AG04449 (cell line): ENCODE results near the gene ZSCAN4.

Experiments
- CTCF ChIA-PET: fragments of 350-600 bp; formaldehyde crosslinking; extraction: SDS; loops from one replicate; lab custom pipeline; 2021; ENCODE audit warnings: antibody characterized with exemption; lab: Yijun Ruan, JAX
- POLR2A ChIA-PET: fragments of 400-600, 350-600 bp; formaldehyde crosslinking; extraction: SDS; loops from one replicate; lab custom pipeline; 2020; ENCODE audit warnings: antibody characterized with exemption, inconsistent platforms; lab: Yijun Ruan, JAX
- DNase-seq: peaks from one replicate; pipeline ENCODE4 v3.0.0-alpha.2; 2010; ENCODE audit warnings: low read depth, low spot score
- H3K4me3 ChIP-seq: 2 replicates; pipeline ENCODE4 v1.5.1; 2011; ENCODE audit warnings: low read depth, mild to moderate bottlenecking, control low read depth, low read length
- CTCF ChIP-seq: IDR thresholded peaks from one replicate; pipeline ENCODE4 v1.5.1; 2011; ENCODE audit warnings: mild to moderate bottlenecking, moderate library complexity, low read length, control low read depth, inconsistent platforms; ENCODE audit not compliant: insufficient read depth; ENCODE audit errors: missing control alignments

The ZSCAN4 gene

GRCh38 chr19:57637379-57637778 lies 31.4 kb upstream of the ZSCAN4 start:
- H3K4me3 ChIP-seq: no peak overlapping the region
- ChIA-PET POLR2A (no interaction called here), CTCF (no interaction called here)
- no peak for DNase-seq
- TF ChIP-seq CTCF: no peak

DNA sequence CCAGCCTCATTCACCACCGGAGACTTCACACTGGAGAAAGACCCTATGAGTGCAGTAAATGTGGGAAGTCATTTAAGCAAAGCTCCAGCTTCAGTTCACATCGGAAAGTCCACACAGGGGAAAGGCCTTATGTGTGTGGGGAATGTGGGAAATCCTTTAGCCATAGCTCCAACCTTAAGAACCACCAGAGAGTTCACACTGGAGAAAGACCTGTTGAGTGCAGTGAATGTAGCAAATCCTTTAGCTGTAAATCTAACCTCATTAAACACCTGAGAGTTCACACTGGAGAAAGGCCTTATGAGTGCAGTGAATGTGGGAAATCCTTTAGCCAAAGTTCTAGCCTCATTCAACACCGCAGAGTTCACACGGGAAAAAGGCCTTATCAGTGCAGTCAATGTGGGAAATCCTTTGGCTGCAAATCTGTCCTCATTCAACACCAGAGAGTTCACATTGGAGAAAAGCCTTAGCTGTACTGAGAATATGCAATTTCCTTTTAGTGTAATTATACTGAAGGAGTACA lies 27.0 kb upstream of the ZSCAN4 start:
- ChIA-PET CTCF (no interaction called here), POLR2A (no interaction called here)
- no peak for DNase-seq
- H3K4me3 ChIP-seq: no peak overlapping the region
- no peak for TF ChIP-seq CTCF

DNA sequence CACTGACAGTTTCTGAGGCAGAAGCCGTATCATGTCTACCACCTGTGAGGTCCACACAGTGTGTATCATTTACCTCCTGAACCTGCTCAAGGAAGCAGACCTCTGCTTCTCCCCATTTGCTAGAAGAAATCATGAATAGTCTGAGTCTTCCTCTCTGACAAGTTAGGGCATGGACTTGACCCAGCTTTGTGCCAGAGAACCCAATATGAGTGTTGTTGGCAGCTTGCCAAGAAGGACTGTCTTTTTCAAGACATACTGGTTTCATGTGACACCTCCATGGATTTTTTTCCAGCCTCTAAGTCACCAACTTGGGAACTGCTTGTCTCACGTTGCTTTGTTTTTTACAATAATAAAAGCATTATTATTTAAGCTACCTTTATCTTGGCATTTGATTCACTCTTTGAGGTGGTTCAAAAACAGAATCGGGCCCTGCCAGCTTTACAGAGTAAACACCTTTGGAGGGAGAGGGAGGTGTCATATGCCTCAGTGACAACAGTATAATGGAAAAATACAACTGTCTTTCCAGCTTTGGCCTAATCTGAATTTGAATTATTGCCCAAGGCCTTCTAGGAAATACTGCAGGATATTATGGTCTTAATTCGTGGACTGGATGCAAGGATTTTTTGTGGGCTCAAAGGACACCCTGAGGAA lies 26.2 kb upstream of the ZSCAN4 start:
- TF ChIP-seq CTCF: no peak
- ChIA-PET CTCF (no interaction called here), POLR2A (no interaction called here)
- no peak overlapping the region for H3K4me3 ChIP-seq
- DNase-seq: no peak

DNA sequence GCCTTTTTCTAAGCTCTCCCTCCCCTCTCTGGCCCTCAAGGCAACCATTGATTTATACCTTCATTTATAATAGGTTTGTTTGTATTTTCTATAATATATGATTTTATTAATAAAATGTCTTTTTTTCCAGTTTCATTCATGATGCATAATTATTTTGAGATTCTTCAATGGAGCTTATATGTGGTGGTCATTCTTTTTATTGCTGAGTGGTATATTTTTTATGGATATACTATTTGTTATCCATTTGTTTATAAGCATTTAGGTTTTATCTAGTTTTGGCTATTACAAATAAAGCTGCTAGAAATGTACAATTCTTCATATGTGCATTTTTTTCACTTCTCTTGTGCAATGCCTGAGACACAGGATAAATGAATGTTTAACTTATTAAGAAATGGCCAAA lies 25.0 kb upstream of the ZSCAN4 start:
- no peak overlapping the region for H3K4me3 ChIP-seq
- ChIA-PET POLR2A (no interaction called here), CTCF (interaction anchor here (0.9 kb wide), 1 partner anchor 8 kb away, joined by 3 read pairs; no protein-coding TSS in a partner anchor)
- TF ChIP-seq CTCF: no peak
- no peak for DNase-seq

- H3K4me3 ChIP-seq: no peak overlapping the region
- no peak for DNase-seq
- ChIA-PET CTCF (no interaction called here), POLR2A (no interaction called here)
- TF ChIP-seq CTCF: no peak
Observed at GRCh38 chr19:57648331-57649003, 20.3 kb upstream of the ZSCAN4 start.

GRCh38 chr19:57651654-57651996 lies 17.1 kb upstream of the ZSCAN4 start:
- no peak for TF ChIP-seq CTCF
- H3K4me3 ChIP-seq: no peak overlapping the region
- ChIA-PET CTCF (interaction anchor here (1.4 kb wide), 1 partner anchor 8 kb away, joined by 3 read pairs; no protein-coding TSS in a partner anchor), POLR2A (no interaction called here)
- no peak for DNase-seq
